OCI-LY7 (cell line): ENCODE results near the gene ANKRD33B.

Source experiments
- EZH2phosphoT487 ChIP-seq: fragments of 200-600 bp; sonication (generic); IDR thresholded peaks from 2 replicates; pipeline ENCODE4 v1.6.1; 2018; ENCODE audit warnings: low read depth, borderline replicate concordance, mild to moderate bottlenecking, mixed run types, antibody characterized with exemption, low read length, moderate library complexity, mixed read lengths
- TF ChIP-seq, protein P1 (sequence below): fragments of 200-600 bp; sonication (generic); conservative IDR thresholded peaks from 2 replicates; pipeline ENCODE4 v1.5.1; 2014; ENCODE audit warnings: mild to moderate bottlenecking, antibody characterized with exemption, low read length, moderate library complexity, mixed read lengths

DNA sequence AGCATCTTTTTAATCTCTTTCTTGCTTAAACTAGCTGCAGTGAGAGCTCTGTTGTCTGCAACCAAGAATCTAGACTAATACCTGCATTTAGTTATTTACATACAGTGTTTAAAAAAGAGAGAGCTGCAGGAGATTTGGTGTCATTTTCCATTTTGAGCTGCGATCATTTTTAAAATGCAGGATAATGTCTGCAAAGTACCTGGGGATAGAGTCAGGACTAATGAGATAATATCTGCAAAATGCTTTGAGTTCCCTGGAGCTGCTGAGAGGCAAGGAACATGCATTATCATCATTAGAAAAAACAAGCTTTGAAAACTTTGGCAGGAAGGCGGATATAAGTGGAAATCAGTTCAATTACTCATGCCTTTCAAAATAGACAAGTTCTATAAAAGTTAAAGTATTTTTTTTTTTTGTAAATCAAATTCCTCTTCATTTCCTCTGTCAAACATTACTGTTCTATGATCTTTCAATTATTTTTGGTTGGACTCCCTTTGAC lies 21.8 kb upstream of the ANKRD33B start:
- no peak for TF ChIP-seq EZH2phosphoT487
- TF ChIP-seq, protein P1, sequence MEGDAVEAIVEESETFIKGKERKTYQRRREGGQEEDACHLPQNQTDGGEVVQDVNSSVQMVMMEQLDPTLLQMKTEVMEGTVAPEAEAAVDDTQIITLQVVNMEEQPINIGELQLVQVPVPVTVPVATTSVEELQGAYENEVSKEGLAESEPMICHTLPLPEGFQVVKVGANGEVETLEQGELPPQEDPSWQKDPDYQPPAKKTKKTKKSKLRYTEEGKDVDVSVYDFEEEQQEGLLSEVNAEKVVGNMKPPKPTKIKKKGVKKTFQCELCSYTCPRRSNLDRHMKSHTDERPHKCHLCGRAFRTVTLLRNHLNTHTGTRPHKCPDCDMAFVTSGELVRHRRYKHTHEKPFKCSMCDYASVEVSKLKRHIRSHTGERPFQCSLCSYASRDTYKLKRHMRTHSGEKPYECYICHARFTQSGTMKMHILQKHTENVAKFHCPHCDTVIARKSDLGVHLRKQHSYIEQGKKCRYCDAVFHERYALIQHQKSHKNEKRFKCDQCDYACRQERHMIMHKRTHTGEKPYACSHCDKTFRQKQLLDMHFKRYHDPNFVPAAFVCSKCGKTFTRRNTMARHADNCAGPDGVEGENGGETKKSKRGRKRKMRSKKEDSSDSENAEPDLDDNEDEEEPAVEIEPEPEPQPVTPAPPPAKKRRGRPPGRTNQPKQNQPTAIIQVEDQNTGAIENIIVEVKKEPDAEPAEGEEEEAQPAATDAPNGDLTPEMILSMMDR = no peak
